ENCODE data around the gene STAP1.
A peak's percentile ranks its signal among the peaks of the same experiment; 100 is the strongest.

Gene STAP1

GRCh38 chr4:67565284-67565683 is 6.8 kb downstream of the STAP1 start:
- no peak for DNase-seq

DNA sequence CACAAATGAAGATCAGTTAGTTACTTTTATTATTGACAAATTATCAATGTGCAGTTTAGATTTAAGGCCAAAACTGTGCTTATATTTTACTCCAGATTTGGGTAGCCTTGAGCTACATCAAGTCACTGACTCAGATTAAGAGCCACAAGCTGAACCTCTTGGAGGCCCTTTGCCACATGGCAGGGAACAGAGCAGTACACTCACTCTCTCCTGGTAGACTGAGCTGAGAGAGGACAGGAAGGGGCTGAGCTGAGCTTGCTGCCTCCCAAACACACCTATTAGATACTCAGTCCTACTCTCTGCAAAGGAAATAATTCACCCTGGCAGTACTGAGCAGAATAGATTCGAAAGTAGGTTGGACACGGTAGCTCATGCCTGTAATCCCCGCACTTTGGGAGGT is 7.8 kb downstream of the STAP1 start:
- no peak for DNase-seq

DNA sequence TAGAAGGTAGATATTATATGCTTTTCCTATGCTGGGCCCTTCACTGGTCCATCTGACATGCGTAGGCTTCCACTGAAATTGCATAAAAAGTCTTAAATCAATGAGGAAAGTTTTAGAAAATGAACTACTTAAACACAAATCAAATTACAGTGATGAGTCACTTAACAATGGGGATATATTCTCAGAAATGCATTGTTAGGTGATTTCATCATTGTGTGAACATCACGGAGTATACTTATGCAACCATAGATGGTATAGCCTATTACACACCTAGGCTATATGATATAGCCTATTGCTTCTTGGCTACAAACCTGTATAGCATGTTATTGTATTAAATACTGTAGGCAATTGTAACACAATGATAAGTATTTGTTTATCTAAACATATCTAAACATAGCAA is 10.3 kb downstream of the STAP1 start:
- no peak for DNase-seq

- no peak for DNase-seq
Measured at GRCh38 chr4:67570537-67570936, 12.0 kb downstream of the STAP1 start.

DNA sequence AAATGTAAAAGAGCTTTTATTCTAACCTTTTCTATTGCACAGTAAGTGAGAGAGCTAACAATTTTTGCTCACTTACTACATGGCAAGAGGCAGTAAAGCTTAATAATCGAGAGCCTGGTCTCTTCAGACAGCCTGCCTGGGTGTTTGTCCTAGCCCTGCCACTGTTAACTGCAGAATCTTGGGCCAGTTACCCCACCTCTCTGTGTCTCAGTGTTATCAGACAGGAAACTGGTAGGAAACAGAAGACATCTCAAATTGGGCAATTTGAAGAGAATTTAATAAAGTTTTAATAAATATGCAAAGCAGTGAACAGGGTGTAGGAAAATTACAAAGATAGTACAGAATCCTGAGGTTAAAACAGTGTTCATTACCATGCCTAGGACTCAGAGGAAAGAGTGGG is 13.4 kb downstream of the STAP1 start:
- DNase-seq = no peak

DNA sequence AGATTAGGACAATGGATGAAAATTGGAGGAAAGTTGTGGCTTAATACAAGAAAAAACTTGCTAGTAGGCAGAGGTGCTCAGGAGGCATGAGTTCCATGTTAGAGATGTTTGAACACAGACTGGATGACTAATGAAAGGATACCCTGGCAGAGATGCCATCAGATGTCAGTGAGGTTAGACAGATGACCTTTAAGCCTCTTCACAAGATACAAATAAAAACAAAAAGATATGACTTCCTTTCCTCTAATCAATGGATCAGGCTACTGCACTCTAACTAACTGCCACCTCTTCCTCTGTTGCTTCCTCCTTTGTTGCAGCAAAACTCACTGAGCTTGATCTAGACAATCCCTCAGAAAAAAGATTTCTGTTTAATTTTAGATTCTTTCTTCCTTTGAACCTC is 14.7 kb downstream of the STAP1 start:
- DNase-seq = no peak

DNA sequence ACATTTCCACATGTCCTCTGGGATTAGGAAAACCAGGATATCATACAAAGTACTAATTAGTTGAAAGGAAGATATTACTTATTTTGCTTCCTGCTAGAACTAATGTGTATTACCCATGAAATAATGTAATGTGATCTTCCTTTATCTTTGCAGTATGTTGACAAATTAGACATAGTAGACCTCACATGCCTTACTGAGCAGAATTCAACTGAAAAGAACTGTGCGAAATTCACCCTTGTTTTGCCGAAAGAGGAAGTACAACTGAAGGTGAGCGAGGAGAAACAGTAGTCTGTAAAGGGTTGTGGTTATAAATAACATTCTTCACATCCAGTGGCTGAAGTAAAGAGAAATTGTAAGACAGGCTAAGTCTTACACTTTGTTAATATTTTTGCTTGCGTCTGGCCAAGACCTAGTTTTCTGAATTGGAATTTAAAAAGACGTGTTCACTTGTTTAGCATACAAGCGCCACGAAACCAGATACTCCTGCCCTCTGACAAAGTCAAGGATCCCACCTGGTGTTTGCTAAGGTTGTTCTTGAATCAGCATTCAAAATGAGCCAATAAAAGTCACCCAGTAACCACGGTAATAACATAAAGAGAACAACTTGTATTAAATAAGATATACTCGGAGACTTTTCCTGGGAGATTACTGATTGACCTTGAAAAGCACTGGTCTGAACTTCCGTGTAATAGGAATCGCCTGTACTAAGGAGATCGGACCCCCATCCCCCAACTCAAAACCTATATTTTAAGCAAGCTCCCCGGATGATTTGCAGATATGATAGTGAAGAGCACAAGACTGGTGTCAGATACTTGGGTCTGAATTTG is 16.9 kb downstream of the STAP1 start:
- peak; percentile 96 for DNase-seq

- no peak for DNase-seq
Measured at GRCh38 chr4:67576059-67576466, 17.5 kb downstream of the STAP1 start.

DNA sequence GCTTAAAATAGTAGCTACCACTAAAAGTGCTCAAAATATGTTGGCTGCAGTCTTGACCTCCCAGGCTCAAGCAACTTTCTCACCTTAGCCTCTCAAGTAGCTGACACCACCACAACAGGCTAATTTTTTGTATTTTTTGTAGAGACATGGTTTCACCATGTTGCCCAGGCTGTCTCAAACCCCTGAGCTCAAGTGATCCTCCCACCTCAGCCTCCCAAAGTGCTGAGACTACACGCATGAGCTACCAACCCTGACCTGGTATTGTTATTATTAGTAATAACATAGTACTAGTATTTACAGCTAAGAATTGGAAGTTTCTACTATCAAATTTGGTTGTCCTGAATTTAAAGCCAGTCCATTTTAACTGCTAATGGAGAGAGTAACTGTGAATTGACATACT is 18.0 kb downstream of the STAP1 start:
- no peak for DNase-seq

- no peak for DNase-seq
Measured at GRCh38 chr4:67580577-67580976, 22.1 kb downstream of the STAP1 start.

GRCh38 chr4:67581208-67581857 is 22.8 kb downstream of the STAP1 start:
- DNase-seq = no peak

DNA sequence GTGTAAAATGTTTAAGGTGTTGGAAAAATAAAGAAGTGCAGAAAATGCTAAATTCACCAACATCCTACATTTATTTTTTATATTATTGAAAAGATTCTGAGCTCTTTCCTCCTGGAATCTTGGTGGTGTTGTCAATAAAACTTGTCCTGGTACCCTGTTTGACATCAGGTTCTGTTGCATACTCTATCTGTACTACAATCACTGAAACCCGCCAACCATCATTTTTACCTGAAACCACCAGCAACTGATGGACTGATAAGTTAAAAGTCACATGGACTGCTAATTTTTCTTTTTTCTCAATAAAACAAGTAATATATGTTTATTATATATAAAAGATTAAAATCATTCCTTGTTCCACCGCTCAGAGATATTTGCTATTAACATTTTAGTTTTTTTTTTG is 23.4 kb downstream of the STAP1 start:
- DNase-seq = no peak

DNA sequence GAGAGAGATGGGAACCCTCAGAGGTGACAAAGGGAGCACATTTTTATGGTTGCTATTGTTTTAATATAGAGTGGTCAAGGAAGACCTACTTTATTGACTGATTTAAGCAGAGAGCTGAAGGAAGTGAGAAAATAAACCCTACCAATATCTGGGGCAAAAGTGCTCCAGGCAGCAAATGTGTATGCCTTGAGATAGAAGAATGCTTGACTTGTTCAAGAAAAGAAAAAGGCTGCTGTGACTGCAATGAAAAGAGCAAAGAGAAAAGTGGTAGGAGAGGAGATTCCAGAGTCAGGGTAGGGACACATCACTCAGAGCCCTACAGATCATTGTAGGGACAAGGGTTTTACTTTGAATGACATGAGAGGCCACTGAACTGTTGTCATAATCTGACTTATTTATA is 26.0 kb downstream of the STAP1 start:
- DNase-seq = no peak

- no peak for DNase-seq
Measured at GRCh38 chr4:67587156-67587555, 28.6 kb downstream of the STAP1 start.

DNA sequence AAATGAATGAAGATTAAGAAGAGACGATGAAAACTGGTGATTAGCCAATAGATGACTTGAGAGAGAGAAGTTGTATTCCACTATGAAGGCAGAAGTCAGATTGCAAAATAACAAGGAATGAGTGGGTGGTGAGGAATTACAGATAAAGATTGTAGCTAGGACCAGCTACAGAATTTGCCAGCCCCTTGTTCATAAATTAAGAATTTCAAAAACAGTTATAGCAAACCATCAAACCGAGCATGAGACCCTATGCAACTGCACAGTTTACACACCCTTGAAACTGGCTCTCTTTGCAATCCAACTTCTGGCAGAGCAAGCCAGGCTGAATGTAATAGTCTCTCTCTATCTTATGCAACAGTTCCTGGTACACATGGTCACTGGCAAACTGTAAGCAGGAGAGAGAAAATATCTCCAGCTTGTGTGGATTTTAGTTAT is 35.2 kb downstream of the STAP1 start:
- DNase-seq = no peak

DNA sequence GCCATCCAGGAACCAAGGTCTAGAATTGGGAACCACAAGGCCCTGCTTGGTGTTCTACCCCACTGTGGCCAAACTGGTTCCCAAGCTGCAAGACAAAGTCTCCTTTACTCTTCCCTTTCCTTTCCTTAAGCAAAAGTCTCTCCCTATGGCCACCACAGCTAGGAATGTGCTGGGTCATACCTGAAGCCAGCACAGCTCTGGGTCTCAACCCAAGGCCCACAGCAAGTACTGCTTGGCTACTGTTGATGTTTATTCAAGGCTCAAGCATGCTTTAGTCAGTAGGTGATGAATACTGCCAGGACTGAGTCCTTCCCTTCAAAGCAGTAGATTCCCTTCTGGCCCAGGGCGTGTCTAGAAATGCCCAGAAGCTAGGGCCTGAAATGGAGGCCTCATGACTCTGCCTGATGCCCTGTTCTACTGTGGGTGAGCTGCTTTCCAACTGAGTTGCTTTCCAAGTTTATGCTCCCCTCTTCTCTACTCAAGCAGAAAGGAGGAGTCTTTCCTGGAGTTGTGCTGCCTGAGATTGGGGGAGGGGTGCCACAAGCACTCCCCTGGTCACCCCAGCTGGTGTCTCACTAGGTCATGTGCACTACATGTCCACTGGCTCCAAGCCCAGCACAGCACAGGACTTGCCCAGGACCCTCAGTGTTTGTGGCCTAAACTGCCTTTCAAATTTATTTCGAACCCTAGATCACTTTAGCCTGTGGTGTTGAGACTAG is 44.9 kb downstream of the STAP1 start:
- no peak for DNase-seq

- DNase-seq = no peak
Measured at GRCh38 chr4:67604029-67604381, 45.5 kb downstream of the STAP1 start.

DNA sequence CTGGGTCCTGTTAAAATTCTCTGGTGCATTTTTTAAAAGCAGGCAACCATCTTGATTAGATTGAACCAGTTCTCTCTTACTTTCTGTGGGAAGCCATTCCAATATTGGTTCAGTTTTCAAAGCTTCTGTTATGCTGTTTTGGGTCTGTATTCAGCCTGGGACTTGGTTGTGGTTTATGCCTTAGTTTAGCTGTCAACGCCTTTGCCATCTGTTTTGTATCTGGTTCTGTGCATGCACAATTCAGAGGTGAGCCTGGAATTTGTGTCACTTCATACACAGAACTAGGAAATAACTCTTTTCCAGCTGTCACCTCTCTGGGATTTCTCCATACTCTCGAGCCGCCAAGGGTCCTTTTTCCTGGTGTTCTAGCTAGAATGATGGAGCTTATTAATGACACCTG is 46.2 kb downstream of the STAP1 start:
- no peak for DNase-seq

GRCh38 chr4:67608027-67608426 is 49.5 kb downstream of the STAP1 start:
- no peak for DNase-seq

DNA sequence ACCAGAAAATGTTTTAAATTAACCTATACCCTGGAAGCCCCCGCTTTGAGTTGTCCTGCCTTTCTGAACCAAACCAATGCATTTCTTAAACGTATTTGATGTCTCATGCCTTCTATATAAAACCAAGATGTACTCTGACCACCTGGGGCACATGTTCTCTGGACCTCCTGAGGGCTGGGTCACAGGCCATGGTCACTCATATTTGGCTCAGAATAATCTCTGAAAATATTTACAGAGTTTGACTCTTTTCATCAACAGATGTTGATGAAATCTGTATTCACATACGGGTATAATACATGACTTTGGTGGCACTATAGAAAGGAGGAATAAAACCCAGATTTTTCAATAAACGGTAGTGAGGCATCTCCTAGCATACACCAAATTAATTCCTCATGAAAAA is 55.7 kb downstream of the STAP1 start:
- DNase-seq = no peak

GRCh38 chr4:67615119-67615518 is 56.6 kb downstream of the STAP1 start:
- DNase-seq = no peak

DNA sequence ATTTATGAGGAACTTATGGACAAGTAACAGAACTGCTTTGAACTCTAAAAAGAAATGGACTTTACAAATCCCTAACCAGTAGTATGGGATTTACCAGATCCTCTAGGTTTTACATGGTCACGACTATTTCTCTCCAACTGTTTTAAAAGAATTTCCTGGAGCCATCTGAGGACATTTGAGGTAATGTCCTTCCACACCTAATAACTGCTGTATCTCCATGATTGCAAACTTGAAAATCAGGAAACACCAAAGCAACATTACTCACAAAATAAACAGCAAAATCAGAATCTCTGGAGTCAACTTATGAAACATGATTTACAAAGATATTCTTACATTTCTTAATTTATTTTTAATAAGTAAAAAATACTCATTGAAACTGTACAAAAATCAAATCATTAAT is 58.0 kb downstream of the STAP1 start:
- no peak for DNase-seq

DNA sequence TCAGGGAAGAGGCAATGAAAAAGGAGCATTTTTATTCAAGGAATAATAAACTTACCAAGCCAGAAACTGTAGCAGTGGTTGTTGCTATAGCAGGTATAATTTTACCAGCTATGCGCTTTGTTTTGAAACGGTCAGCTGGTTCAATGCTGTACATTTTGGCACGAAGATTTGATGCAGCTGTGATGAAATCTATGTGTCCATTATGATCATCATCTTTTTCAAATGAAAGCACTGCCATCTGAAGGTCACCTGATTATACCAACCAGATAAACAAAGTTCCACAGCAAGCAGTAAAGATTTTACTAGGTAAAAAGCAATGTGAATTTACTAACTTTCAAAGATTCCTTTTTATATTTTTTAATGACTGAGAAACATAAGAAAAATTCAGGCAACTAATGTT is 66.4 kb downstream of the STAP1 start:
- no peak for DNase-seq

DNA sequence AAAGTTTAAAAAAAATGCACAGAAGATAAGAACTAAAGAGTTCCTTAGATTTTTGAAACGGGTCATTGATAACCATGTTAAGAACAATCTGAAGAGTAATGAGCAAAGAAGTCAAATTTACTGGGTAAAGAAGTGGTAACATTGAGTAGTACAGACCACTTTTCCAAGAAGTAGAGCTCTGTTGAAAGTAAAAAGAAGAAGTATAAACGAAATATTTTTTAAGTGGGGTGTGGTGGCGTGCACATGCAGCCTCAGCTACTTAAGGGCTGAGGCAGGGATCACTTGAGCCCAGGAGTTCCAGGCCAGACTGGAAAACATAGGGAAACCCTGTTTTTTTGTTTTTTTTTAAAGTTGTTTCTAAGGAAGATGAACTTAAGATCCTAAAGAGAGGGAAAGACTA is 74.0 kb downstream of the STAP1 start:
- no peak for DNase-seq

All from NCI-H2029 treated with DMSO at 0.1 percent for 48 hours (cell line).